NCI-H345 (cell line): ENCODE measurements around the gene EFNA2.

Source experiments
- DNase-seq: peaks from one replicate; lab custom pipeline; 2025; lab: John Stamatoyannopoulos, UW

Gene EFNA2

GRCh38 chr19:1285737-1286360, at the start of gene EFNA2:
EFNA2 (plus strand) TSS chr19:1285873; CDS start chr19:1286169, 296 bp downstream.
- DNase-seq: no peak

DNA sequence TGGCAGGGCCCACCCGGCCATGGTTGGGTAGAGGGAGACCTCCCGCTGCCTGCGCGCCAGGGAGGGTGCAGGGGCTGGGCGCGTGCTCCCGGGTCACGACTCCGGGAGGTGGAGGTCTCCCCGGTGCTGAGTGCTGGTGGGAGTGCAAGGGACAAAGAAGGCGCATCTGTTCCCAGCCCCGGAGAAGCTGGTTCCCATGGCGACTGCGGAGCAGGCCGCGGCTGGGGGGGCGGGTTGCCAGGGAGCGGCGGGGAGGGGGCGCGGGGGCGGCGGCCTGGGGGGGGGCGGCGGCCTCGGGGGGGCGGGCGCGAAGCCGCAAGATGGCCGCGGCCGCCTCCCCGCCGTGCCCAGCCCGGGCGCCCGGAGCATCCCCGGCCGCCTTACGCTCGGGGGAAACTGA, 49.1 kb upstream of the EFNA2 start:
- DNase-seq: peak; percentile 29

- DNase-seq: no peak
Observed at GRCh38 chr19:1237027-1237659, 48.5 kb upstream of the EFNA2 start.

DNA sequence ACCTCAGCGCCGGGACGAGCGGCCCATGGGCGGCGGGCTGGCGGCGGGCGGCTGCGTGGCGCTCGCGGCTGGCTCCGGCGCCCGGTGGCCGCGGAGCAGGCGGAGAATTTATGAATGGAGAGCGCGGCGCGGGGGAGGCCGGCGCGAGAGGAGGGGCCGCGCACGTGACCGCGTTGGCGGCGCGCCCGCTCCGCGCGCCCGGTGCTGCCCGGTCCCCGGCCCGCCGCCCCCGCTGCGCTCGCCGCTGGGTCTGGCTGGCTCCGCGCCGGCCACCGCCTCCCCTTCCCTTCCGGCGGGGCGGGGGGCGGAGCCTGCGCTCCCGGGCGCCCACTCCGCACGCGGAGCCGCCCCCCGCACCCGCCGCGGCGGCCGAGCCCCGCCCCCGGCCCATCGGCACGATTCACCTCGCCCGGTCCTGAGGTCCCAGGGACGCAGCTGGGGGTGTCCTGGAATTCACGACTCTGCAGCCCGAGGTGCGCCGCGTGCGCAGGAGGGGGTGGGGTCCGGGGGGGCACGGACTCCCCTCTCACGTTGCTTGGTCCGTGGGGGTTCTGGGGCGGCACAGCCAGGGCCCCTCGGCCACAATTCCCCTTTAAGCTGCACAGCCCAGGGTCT, 47.8 kb upstream of the EFNA2 start, which contains the start of gene CBARP:
CBARP (minus strand) TSS at position 252 of the 615 bp plus-strand sequence. CDS start 1,905 bp downstream, outside the sequence.
- peak; percentile 66 for DNase-seq

GRCh38 chr19:1238369-1239303, 47.0 kb upstream of the EFNA2 start:
- DNase-seq: no peak

DNA sequence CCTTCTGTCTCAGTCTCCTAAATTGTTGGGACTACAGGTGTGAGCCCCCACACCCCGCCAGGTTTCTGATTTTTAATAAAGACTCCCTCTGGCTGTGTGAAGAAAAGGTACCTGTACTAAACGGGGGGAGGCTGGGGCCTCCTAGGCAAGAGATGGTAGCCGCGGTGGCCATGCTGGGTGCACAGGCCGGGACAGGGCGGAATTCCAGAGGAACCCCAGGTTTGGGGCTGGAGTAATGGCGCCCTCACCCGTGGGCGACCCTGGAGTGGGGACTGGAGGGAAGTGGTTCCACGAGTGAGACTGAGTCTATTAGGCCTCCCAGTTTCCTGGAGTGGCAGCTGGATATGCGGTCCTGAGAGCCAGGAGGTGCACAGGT, 46.3 kb upstream of the EFNA2 start:
- no peak for DNase-seq

DNA sequence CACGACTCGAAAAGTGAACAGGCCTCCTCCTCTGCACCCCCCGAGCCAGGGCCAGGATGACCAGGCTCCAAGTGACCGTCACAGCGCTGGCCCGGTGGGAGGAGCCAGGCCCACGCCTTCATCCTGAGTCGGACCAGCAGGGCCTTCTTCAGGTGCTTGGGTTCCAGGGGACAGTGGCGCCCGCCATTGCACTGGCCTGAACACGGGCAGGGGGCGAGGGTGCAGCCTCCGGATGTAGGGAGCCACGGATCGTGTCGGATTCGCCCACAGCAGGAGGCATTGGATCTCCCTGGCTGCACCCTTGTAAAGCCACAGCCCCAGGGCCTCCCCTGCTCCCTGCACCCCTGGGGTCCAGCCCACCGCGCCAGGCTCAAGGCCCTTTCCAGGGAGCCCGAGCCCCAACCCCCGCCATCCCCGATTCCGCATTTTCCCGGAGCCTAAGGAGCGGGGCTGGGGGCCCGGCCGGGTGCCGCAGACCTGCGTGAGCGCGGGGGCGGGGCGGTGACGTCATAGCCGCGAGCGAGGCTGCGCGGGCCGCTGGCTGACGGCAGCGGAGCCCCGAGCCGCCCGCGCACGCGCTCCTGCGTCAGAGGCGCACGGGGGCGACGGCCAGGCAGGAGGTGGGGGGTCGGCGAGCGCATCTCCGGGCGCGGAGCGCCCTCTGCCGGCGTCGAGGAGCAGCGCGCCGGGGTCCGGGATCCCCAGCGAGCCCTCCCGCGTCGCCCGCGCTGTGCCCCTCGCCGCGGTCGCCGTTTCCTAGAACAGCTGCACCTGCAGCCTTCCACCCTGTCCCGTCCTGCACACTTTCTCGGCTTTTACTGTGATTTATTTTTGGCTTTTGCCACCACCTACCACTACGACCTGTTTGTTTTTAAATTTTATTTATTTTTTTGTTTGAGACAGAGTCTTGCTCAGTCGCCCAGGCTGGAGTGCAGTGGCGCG, 45.6 kb upstream of the EFNA2 start:
- peak; percentile 93 for DNase-seq

DNA sequence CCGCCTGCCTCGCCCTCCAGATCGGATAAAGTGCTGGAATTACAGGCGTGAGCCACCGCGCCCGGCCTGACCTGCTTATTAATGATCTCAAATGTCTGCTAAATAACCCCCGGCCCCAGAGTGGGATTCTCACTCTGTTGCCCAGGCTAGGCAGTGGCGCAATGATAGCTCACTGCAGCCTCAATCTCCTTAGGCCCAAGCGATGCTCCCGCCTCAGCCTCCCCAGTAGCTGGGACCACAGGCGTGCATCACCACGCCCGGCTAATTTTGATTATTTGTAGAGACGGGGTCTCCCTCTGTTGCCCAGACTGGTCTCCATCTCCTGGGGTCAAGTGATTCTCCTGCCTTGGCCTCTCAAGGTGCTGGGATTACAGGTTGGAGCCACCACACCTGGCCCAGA, 44.7 kb upstream of the EFNA2 start:
- no peak for DNase-seq

- DNase-seq: peak; percentile 94
Observed at GRCh38 chr19:1241417-1242095, 44.1 kb upstream of the EFNA2 start, which contains the start of gene ATP5F1D. ATP5F1D (plus strand) TSS chr19:1241751; CDS start chr19:1241851, 100 bp downstream.

- DNase-seq: peak; percentile 56
Observed at GRCh38 chr19:1243768-1244692, 41.6 kb upstream of the EFNA2 start.

DNA sequence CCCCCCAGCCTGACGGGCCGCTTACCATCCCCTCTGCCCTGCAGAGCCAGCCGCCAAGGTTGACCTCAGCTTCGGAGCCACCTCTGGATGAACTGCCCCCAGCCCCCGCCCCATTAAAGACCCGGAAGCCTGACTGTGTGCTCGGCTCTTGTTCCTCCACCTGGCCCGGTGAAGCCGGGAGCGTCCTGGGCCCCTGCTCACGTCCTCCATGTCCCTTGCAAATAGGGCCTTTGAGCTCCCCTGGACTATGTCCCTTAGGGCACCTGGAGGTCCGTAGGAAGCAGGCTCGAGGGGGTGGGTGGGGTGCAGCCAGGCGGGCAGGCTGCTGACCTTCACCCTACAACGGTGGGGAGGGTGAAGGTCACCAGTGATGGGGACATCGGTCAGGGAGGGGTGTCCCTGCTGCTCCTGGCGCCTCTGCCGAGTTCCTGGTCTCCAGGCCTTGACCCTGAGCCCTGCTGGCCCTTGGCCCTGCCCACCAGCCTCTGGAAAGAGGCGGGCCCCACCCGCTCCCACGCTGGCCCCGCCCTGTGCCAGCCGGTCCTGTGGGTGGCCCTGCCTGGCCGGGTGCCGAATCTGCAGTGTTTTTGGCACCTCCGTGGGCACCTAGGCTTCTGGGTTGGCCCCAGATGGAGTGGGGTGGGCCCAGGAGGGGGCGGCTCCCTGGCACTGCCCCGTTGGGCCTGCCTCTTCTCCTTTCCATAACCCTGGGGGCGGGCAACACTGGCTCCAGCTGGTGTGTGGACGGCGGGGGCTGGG, 40.8 kb upstream of the EFNA2 start:
- DNase-seq: no peak

DNA sequence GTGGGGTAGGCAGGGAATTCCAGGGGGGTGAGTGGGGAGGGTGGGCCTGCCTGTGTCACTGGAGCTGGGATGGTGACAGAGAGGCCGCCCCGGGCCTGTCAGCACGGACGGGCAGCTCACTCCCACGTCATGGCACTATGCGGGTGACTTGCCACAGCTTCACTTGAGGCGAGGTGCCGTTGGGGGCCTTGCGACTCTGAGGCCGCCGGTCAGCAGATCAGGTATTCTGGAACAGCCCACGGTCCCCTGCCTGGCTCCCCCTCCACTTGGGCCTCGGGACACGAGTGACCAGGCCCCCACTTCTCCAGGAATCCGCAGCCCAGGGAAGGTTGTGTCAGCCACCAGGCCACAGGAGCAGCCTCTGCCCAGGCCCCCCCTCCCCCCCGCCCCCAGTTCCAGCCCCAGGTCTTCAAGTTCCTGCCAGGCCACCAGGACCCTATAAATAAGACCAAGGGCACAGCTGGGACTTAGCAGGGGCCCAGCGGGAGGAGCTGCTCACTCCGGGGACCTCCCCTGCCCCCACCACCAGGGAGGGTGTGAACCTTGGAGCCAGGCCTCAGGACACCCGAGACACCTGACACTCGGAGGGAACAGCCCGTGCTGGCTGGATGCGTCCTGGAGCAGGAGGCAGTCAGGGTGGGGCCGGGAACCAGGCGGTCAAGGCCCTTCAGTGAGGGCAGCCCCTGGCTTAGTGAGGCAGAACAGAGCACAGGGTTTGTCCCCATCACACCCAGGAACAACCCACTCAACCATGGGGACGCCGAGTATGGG, 40.0 kb upstream of the EFNA2 start:
- no peak for DNase-seq

DNA sequence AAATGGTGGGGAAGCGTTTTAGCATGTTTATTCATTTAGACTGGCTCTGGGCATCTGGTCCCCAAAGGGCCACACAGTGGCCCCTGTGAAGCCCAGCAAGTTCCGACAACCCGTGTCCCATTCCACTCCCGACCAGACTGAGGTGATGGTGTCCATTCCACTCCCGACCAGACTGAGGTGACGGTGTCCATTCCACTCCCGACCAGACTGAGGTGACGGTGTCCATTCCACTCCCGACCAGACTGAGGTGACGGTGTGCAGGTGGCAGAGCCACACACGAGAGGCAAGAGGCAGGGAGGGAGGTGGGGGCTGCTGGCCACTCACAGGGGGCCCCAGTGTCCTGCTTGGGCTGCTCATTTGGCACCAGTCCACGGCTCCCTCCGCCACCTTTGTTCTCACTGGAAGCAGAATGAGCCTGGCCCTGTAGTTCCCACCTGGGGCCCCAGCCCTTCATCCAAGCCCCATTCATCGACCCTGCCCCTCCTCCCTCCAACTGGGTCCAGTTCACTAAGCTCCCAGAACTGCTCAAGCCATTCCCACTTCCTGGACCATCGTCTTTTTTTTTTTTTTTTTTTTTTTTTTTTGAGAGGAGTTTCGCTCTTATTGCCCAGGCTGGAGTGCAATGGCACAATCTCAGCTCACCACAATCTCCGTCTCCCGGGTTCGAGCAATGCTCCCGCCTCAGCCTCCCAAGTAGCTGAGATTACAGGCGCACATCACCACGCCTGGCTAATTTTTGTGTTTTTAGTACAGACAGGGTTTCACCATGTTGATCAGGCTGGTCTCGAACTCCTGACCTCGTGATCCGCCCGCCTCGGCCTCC, 39.2 kb upstream of the EFNA2 start:
- DNase-seq: peak; percentile 22

DNA sequence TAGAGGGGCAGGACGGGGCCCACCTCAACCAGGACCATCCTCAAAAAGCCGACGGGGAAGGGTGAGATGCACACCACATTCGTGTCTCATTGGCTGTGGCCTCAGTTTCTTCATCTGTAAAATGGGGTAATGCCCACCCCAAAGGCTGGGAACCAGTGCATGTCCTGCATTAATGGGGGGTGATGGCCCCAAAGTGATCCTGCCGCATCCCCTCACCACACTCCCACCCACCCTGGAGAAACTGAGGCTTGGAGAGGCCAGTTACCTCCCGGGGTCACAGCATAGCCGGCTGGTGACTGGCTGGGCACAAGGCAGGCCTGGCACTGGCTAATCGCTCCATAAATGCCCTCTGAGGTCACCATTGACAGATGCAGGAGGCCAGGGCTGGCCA, 37.9 kb upstream of the EFNA2 start:
- DNase-seq: no peak

- DNase-seq: peak; percentile 82
Observed at GRCh38 chr19:1248139-1248785, 37.4 kb upstream of the EFNA2 start, which contains the start of gene MIDN. MIDN (plus strand) TSS chr19:1248583; CDS start chr19:1250297, 1,714 bp downstream.

GRCh38 chr19:1248786-1249297, 36.8 kb upstream of the EFNA2 start:
- DNase-seq: peak; percentile 87
